Breast epithelium (tissue), 3 donors: ENCODE results near the gene SHROOM2.

Source experiments
- POLR2A ChIP-seq: fragments of 450-650 bp; IDR thresholded peaks from one replicate; pipeline ENCODE4 v1.6.1; 2016; ENCODE audit warnings: antibody characterized with exemption, mild to moderate bottlenecking, moderate library complexity
- POLR2AphosphoS5 ChIP-seq, 3 donors: sonication (generic); formaldehyde crosslinking; IDR thresholded peaks; one replicate each; pipeline ENCODE4 v1.6.1; 2017; ENCODE audit warnings: antibody characterized with exemption in 3 of 3
- TF ChIP-seq, protein P1 (sequence below), 3 donors: fragments of 450-650 bp; IDR thresholded peaks; one replicate each; pipeline ENCODE4 v1.5.1; 2016 to 2017; ENCODE audit warnings: antibody characterized with exemption in 3 of 3, mild to moderate bottlenecking in 3 of 3, moderate library complexity in 3 of 3

DNA sequence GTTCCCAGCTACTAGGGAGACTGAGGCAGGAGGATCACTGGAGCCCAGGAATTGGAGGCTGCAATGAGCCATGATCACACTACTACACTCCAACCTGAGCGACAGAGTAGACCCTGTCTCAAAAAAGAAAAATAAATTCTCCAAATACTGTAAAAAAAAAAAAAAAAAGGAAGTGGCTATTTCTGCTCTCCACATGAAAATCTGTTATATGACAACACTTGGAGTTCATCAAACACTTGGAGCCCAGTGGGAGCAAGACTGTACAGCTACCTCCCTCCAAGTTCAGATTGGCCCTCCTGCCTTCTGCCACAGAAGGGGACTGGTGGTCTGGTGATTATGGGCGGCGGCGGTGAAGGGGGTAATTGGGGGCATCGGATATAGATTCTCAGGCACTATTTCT lies 172.0 kb downstream of the SHROOM2 start:
- TF ChIP-seq, protein P1, sequence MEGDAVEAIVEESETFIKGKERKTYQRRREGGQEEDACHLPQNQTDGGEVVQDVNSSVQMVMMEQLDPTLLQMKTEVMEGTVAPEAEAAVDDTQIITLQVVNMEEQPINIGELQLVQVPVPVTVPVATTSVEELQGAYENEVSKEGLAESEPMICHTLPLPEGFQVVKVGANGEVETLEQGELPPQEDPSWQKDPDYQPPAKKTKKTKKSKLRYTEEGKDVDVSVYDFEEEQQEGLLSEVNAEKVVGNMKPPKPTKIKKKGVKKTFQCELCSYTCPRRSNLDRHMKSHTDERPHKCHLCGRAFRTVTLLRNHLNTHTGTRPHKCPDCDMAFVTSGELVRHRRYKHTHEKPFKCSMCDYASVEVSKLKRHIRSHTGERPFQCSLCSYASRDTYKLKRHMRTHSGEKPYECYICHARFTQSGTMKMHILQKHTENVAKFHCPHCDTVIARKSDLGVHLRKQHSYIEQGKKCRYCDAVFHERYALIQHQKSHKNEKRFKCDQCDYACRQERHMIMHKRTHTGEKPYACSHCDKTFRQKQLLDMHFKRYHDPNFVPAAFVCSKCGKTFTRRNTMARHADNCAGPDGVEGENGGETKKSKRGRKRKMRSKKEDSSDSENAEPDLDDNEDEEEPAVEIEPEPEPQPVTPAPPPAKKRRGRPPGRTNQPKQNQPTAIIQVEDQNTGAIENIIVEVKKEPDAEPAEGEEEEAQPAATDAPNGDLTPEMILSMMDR (IDR thresholded peaks at IDR 0.05) = no peak
- TF ChIP-seq POLR2A = no peak
- TF ChIP-seq POLR2AphosphoS5 (IDR thresholded peaks at IDR 0.05) = no peak
